Occipital lobe (tissue), 2 donors: Measurements from ENCODE around the gene ZKSCAN7. TPM values are rescaled to one million over a fixed set of nuclear protein-coding genes. Genes with fewer than 3 reads are reported as not detected.
"Not testable (repeated sequence)": the region's sequence is repeated elsewhere in the genome, so short reads cannot be mapped to it uniquely, and the experiment has no call there.

Experiments
- DNase-seq: peaks from one replicate; lab custom pipeline; 2025; lab: John Stamatoyannopoulos, UW
- total RNA-seq: library from RNA; depleted of rRNA; stranded (reverse); fragments of >200 nt; gene quantifications from one replicate; pipeline ENCODE4 v1.2.3, GENCODE V29; 2014

The ZKSCAN7 gene
- total RNA-seq, 1 donor from 2014 or later, result 29.8 TPM

- DNase-seq, result no peak
These were observed 21.6 kb downstream of the ZKSCAN7 start for GRCh38 chr3:44576613-44577012.

GRCh38 chr3:44577354-44577952, 22.5 kb downstream of the ZKSCAN7 start:
- DNase-seq, result not testable (repeated sequence)

- not testable (repeated sequence) for DNase-seq
These were observed 23.3 kb downstream of the ZKSCAN7 start for GRCh38 chr3:44578316-44578715.

GRCh38 chr3:44578924-44579515, 24.0 kb downstream of the ZKSCAN7 start:
- DNase-seq, result not testable (repeated sequence)

- DNase-seq, result not testable (repeated sequence)
These were observed 24.8 kb downstream of the ZKSCAN7 start for GRCh38 chr3:44579749-44580148.

GRCh38 chr3:44580971-44581370, 26.0 kb downstream of the ZKSCAN7 start:
- not testable (repeated sequence) for DNase-seq

- peak; percentile 63 for DNase-seq
These were observed 29.9 kb downstream of the ZKSCAN7 start, which contains the start of gene ZNF660 for GRCh38 chr3:44584646-44585501. TSS of gene ZNF660 (plus strand) at chr3:44584964. CDS start at chr3:44594194, 9,230 bp downstream.

- no peak for DNase-seq
These were observed 41.6 kb downstream of the ZKSCAN7 start for GRCh38 chr3:44596621-44597020.

GRCh38 chr3:44601749-44602148, 46.8 kb downstream of the ZKSCAN7 start:
- no peak for DNase-seq

GRCh38 chr3:44612678-44613077, 57.7 kb downstream of the ZKSCAN7 start:
- DNase-seq, result no peak

Other genes starting within 250 kb of the ZKSCAN7 start
- gene TCAIM, start 216.4 kb upstream of the ZKSCAN7 start, total RNA-seq, result 60.5 TPM
- gene ZNF445, start 77.5 kb upstream of the ZKSCAN7 start, total RNA-seq, result 39.6 TPM
- gene ZNF660, start 29.8 kb downstream of the ZKSCAN7 start, total RNA-seq, result 14.3 TPM
- gene ZNF197, start 69.8 kb downstream of the ZKSCAN7 start, total RNA-seq, result 66.0 TPM
- 24.3 TPM for gene ZNF35, start 93.5 kb downstream of the ZKSCAN7 start, total RNA-seq
- 15.0 TPM for gene ZNF502, start 157.5 kb downstream of the ZKSCAN7 start, total RNA-seq
- 26.8 TPM for gene ZNF501, start 174.4 kb downstream of the ZKSCAN7 start, total RNA-seq
- 35.1 TPM for gene KIAA1143, start 206.4 kb downstream of the ZKSCAN7 start, total RNA-seq
- 6.4 TPM for gene KIF15, start 206.6 kb downstream of the ZKSCAN7 start, total RNA-seq